Activated naive CD4-positive, alpha-beta T cell treated with anti-CD3 and anti-CD28 coated beads, Interleukin-2, amount 50 U/mL, for 16 hours (primary cell): Measurements from ENCODE around the gene GFOD1.
"Not testable (repeated sequence)": the region's sequence is repeated elsewhere in the genome, so short reads cannot be mapped to it uniquely, and the experiment has no call there.

Experiments
- DNase-seq: peaks from one replicate; pipeline ENCODE4 v3.0.0-alpha.2; 2020

The GFOD1 gene

DNA sequence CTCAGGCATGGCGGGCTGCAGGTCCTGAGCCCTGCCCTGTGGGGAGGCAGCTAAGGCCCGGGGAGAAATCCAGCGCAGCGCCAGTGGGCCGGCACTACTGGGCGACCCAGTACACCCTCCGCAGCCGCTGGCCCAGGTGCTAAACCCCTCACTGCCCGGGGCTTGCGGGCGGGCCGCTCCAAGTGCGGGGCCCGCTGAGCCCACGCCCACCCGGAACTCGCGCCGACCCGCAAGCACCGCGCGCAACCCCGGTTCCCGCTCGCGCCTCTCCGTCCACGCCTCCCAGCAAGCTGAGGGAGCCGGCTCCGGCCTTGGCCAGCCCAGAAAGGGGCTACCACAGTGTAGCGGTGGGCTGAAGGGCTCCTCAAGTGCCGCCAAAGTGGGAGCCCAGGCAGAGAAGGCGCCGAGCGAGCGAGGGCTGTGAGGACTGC is 23.8 kb upstream of the GFOD1 start:
- not testable (repeated sequence) for DNase-seq

DNA sequence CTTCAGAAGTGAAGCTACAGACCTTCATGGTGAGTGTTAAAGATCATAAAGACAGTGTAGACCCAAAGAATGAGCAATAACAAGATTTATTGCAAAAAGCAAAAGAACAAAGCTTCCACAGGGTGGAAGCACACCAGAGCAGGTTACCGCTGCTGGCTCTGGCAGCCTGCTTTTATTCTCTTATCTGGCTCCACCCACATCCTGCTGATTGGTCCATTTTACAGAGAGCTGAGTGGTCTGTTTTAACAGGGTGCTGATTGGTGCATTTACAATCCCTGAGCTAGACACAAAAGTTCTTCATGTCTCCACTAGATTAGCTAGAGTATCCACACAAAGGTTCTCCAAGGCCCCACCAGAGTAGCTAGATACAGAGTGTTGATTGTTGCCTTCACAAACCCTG is 23.0 kb upstream of the GFOD1 start:
- DNase-seq: not testable (repeated sequence)

DNA sequence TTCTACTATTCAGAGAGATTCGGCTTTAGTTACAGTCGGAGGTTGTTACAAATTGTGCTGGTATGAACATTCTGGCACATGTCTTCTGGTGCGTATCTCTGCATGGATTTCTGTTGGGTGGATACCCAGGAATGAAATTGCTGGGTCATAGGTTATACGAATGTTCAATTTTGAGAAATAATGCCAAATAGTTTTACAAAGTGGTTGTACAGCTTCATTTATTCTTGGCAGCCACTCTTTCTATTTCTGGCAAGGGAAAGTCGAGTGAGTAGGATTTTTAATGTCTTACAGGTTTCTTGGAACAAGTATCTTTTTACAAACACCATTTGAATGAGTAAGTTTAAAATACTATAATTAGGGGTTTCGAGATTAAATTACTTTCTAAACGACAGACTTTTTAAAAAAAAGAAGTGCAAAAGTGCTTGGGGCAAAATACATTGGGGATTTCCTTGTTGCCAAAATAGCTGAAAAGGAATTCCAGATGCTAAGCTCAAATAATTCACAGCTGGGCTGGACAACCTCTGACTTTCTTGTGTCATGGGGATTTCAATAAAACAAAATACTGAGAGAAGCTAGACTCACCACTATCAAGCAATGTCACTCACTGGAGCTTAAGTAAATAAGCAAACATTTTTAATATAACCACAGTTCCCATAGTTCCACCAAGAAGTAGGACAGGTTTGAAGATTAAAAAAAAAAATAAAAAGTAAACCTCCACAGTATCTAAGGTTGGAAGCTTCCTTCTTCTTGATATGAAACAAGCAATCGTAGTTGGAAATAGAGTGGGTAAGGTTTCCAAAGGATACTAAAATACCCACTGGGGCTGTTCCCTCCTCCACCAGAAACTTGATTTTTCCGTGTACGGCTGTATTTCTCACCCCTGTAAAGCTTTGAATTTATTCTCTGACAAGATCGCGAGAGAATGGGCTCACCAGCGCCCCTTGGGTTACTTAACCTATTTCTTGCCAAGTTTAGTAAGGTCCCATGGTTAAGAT is 21.6 kb upstream of the GFOD1 start:
- no peak for DNase-seq

DNA sequence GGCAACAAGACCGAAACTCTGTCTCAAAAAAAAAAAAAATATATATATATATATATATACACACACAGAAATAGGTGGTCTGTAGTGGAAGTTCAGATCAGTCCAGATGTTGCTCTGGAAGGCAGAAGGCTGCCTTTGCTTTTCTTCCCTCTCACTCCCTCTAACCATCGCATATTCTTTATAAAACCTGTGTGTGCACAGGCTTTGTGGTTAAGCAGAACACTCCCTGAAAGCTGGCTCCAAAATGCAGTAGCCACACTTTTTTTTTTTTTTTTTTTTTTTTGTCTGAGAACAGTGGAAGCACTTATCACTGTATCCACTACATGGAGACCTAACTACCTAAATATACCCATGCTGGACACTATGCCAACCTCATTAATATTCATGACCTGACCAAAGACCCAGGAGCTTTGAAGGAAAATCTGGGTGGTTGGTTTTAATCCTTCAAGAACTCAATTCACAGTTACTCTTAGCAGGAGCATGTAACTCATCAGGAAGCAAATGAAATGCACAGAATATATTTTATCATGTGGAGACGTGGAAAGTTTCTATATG is 20.0 kb upstream of the GFOD1 start:
- no peak for DNase-seq

DNA sequence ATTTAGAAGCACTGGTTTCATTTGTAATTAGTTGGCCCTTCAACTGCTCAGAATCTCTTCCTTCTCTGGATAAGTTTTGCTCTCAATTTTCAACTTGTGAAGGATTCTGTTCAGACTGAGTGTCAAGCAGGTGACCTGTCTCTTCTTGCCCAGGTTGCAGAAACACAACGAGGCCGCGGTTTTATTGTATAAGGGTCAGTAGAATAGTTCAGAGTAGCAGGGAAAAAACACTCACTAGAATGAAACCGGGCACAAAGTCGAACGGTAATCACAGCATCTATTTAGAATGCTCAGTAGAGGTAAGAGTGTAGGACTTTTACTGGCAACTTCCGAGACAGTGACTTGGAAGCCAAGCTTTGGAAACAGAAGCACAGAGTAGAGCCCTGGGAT is 17.9 kb upstream of the GFOD1 start:
- no peak for DNase-seq

DNA sequence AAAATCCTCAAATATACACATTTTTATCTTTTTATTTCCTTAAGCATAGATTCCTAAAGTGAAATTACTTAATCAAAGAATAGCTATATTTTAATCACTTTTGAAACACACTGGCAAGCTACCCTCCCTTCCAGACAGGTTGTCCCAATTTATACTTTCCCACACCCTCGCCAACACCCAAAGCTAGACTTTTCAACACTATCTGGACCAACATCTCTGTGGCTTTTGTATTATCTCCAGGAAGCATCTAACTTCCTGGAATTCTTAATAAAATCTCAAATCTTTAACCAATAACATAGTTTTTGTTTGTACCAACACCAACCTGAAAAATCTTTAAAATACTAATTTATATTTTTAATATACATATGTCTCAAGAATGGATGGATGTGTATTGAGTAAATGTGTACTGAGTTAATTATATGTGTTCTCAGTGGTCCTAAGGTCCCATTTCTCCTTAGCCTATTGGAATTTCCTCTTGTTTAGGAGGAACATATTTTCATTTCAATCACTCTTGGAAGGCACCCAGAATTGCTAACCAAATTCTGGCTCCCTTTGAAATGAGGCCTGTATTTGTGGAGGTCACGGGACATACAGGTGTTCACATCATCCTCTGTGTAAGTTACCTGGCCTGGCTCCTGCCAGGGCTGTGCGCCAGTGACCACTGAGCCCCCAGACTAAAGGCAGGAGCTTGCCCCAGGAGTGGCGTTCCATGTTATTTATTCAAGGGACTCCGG is 17.4 kb upstream of the GFOD1 start:
- DNase-seq: no peak

DNA sequence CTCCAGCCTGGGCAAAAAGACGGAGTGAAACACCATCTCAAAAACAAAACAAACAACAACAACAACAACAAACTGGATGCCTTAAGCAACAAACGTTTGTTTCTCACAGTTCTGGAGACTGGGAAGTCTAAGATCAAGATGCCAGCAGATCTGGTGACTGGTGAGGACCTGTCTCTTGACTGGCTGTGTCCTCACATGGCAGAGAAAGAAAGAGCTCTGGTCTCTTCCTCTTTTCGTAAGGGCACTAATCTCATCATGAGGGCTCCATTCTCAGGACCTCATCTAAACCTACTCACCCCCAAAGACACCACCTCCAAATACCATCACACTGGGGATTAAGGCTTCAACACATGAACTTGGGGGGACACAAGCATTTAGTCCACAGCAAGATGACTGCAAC is 13.5 kb upstream of the GFOD1 start:
- no peak for DNase-seq

DNA sequence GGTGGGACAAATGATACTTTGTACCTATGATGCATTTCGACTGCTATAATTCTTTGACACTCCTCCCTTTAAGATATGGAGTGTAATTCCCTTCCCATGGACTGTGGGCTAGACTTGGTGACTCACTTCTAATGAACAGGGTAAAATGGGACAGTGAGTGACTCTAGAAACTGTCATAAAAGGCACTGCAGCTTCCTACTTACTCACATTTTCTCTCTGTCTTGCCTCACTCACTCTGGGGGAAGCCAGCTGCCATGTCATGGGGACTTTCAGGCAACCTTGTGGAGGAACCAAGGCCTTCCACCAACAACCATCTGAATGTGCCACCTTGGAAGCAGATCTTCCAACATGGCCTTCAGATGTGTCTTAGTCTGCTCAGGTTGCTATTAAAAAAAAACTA is 12.9 kb upstream of the GFOD1 start:
- DNase-seq: peak; percentile 24

DNA sequence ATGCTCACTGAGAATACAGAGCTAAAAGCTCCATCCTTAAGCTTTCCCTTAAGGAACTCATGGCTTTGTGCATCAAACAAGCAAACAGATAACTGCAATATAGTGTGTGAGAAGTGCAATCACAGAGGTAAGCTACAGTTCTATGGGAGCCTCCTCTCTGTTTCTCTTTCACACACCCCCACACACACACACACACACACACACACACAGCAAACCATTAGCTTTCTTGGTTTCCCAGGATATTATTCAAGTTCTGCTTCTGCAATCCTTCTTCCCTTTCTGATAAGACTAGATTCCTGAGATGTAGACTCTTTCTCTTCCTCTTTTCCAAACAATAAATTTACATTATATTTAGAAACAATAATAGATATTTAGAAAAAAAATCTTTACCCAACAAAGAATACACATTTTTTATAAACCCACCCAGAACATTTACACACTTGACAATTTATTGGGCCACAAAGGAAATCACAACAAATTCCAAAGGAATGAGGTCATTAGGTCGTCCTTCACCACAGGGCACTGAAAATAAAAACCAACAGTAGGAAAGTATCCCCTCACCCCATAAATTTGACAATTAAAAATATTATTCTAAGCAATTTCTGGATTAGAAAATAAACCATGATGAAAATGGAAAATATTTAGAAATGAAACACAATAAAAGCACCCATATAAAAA is 9.3 kb upstream of the GFOD1 start:
- DNase-seq: no peak

DNA sequence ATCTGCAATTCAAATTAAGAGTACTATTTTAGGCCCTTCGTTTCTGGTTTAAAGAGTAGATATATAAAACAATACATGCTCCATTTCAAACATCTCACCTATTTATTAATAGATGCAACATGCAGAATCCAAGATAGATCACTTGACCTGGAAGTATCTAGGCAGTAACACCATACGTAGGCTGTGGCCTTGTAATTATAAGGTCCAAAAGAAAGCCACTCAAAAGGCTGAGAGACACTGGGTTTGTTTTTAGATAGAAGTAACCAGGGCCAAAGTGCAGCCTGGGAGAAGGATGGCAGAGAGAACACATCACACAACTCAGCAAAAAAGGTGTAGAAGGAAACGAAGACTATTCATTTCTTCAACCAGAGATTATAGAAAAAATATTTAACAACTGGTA is 8.4 kb upstream of the GFOD1 start:
- DNase-seq: no peak

DNA sequence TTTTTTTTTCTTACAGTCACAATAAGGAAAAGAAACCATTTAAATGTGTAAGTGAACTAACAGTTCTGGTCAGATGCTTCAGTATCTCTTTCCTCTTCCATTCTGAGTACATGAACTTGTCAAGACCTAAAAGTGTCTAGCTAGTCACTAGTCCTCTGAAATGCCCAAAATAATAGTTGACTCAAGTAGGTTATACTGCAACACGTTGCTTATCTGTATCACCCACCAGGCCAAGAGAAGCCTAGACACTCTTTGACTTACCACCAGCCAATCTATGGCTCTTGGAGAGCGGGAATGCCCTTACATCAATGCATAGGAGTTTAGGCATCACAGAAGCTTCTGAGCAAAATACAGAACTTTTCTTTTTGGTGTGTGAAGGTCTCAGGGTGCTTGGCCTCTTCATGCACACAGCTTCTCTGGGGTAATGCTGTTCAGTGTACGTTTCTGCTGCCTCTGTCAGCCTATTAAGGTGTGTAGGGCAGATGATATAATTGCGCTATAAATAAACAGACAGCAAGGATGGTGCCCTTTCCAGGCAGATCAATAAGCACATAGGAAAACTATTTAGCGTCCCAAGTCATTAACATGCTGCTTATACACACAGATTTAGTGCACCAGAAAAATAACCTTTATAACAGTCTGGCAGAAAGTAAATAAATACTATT is 7.8 kb upstream of the GFOD1 start:
- no peak for DNase-seq

DNA sequence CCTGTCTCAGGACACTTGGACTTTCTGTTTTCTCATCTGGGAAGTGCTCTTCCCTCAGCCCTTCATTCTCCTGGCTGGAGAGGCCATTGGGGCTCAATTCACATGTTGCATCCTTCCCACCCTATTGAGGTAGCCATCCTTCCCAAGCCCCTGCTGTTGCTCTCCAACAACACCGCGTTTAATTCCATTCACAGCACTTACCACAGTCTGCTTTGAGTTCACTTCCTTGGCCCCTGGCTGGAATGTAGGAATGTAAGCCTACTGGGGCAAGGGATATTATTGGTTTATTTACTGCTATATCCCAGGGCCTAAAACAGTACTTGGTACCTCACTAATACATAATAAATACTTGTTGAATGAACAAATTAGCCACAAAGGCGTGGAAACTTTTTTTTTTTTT is 6.7 kb upstream of the GFOD1 start:
- no peak for DNase-seq

DNA sequence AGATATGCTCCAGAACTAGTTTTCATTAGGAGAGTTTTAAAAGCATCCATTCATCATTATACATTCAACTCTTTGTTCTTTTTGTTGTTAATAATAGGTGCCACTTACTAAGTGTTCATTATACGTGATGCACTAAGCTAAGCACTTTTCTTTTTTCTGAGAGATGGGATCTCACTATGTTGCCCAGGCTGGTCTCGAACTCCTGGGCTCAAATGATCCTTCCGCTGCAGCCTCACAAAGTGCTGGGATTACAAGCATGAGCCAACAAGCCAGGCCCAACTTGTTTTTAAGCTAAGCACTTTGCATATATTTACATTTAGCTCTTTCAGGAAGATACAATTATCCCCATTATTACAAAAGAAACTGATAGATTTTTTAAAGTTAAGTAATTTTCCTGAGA is 5.7 kb upstream of the GFOD1 start:
- no peak for DNase-seq

DNA sequence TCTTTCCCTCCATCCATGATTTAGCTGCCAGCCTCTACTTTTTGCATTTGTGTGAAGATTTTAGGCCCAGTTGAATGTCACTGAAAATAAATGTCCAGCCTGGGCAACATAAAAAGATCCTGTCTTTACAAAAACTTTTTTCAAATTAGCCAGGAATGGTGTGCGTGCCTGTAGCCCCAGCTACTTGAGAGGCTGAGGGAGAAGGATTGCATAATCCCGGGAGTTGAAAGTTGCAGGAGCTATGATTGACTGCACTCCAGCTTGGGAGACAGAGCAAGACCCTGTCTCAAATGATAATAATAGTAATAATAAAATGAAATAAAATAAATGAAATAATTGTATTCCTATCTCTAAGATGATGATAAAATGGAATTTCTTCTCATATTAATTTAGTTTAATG is 5.0 kb upstream of the GFOD1 start:
- no peak for DNase-seq

DNA sequence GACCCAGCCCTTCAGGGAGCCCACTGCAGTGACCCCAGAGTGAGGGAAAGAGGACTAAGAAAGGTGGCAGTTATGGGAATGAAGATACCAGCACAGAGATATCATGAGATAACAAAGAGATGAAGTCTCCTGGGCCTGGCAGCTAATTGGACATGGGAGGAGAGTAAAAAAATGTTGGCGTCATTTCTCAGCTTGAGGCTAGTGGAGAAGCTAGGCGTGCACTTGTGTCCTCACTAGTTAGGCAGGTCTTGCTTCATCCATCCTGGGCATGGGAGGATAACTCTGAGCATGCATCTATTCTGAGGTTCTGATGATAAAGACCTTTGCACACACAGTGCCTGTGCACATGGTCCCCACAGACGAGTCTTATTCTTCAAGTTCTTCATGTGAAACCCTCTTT is 4.1 kb upstream of the GFOD1 start:
- no peak for DNase-seq

DNA sequence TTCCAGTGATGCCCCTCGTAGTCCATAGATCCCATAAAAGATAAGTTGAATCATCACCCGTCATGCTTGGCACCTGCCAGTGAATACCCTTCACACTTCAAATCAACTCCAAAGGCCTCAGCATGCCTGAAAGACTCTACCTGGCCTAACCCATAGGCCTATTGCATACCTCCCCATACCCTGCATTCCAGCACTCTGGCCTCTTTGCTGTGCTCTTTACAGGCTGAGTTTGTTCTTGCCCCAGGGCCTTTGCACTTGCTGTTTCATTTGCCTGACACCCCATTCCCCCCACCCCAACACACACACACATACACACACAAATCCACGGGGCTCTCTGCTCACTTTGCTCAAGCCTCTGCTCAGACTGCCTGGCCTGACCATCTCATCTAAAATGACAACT is 3.0 kb upstream of the GFOD1 start:
- DNase-seq: no peak

DNA sequence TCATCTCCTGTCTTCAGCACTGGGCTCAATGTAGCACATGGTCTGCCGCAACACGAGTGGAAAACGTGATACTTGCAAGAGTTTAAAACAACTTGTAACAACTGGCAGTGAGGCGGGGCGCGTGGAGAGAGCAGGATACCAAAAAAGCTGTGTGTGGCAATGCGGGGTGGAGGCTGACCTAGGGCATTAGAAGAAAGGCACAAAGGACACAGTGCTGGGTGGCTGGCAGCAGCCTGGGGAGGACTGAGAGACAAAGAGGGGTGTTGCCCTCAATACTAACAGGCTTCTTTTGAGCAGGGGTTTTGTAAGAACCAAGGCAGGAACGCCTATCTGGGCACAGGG is 1.5 kb upstream of the GFOD1 start:
- no peak for DNase-seq

DNA sequence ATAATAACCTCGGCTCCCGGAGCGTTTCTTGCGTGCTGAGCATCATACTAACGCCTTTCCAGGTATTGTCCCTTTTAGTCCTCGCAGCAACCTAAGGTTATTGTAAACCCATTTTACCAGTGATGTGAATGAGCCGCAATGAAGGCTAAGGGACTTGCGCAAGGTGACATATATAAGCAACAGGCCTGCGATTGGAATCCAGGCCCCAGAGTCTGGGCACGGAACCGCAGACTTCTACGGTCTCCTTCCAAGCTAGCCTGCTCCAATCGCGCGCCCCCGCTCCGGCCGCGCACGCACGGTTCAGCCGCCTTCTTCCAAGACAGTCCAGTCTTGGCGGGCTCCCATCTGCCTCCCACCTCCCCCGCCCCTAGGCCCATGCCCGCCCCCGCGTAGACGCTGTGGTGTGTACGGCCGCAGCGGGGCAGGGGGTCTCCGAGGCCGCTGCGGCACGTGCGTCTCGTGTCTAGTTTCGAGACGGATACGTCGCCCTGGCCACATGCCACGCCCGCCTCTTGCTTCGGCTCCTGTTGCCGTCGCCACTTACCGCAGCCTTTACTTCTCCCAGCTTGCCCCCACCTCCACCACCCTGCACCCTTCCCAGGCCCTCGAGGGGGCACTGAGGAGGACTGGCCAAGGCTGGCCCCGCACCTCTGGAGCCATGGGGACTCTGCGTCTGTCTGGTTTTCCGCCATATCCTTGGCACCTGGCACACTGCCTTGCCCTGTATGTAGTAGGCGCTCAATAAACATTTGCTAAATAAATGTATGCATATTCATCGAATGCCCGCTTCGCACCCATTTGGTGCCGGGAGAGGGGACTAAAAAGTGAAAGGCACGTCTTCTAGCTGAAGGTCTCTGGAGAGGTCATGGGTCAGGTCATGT is 855 bp upstream of the GFOD1 start:
- no peak for DNase-seq

DNA sequence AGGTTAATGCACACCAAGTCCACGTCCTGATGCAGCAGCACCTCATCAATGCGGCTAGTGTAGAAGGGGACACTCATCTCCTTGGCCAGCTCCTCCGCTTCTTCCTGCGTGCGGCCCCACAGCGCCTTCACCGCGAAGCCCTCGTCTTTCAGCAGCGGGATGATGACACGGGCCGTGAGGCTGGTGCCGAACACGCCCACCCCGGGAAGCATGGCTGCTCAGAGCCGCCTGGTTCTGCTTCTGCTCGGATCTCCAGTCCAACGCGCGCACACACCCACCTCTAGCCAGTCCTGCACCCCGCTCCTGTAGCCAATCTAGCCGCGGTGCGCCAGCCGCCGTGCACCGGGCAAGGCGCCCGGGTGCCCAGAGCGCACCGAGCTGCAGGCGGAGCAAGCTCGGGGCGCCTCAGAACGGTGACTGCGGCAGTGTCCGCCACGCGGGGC is 700 bp downstream of the GFOD1 start:
- DNase-seq: peak; percentile 76

DNA sequence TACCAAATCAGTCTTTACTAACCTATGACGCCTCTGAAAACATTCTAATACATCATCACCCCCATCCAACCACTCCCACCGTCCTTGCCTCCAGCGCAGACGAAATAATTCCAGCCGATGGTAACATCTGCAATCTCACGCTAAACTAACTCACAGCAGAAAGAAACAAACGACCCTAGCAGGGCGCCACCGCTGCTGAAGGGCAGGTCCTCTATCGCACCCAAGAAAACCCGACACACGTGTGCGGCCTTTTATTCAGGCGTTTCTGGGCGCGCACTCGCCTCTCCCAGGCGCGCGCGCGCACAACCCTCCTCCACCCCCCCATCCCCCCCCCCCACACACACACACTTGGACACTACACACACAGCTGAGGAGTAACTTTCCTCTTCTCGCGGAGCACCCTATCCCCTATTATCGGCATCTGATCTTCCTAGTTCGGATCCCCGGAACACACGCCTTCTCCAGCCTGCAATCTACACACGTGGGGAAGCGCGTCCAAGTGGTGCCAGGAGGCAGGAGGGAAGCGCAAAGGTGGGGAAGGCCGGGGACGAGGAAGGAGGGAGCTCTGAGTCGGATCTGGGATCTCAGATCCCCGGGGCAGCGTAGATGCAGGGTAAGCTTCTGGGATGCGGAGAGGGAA is 1.4 kb downstream of the GFOD1 start:
- peak; percentile 58 for DNase-seq

DNA sequence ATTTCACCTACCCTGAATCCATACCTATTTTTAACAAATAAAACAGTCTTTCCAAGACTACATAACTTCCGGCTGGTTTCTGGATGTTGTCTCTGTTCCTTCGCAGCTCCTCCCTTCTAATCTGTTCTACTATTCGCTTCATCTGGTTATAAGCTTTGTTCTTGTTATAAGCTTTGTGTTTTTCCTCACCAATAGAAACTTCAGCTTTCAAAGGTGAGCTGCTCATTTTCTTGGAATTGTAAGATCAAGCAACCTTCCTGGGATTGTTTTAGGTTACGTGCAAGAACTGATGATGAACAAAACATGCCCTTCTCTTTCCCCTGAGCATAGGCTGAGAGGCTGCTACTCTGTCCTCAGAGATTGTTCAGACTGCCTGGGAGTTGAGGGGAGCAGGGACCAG is 2.1 kb downstream of the GFOD1 start:
- no peak for DNase-seq
